GM23338 (cell line): ENCODE data around the gene PVALEF. TPM values are rescaled to one million over a fixed set of nuclear protein-coding genes. Genes with fewer than 3 reads are reported as not detected.
"Not testable (repeated sequence)": the region's sequence is repeated elsewhere in the genome, so short reads cannot be mapped to it uniquely, and the experiment has no call there.

Source experiments
- ATAC-seq: fragments of 200-7000 bp; cut with Tn5 transposase; 3 replicates; pipeline ENCODE4 v1.9.1; 2020
- DNase-seq: peaks from one replicate; pipeline ENCODE4 v3.0.0-alpha.2; 2015; ENCODE audit warnings: low spot score
- H2AFZ ChIP-seq: fragments of 200-600 bp; sonication (generic); 2 replicates; pipeline ENCODE4 v1.8.0; 2016; ENCODE audit warnings: antibody characterized with exemption, mild to moderate bottlenecking, moderate library complexity
- H3F3A ChIP-seq: fragments of 200-600 bp; sonication (generic); replicated peaks from 2 replicates; pipeline ENCODE4 v1.8.0; 2017; ENCODE audit warnings: antibody characterized with exemption, mixed run types, low read depth
- H3K27ac ChIP-seq: fragments of 200-600 bp; sonication (generic); 2 replicates; pipeline ENCODE4 v1.6.1; 2016; ENCODE audit warnings: low read depth
- H3K27me3 ChIP-seq: fragments of 200-600 bp; sonication (generic); 2 replicates; pipeline ENCODE4 v1.8.0; 2016; ENCODE audit warnings: mild to moderate bottlenecking, mixed run types, moderate library complexity; ENCODE audit not compliant: insufficient read depth
- H3K36me3 ChIP-seq: fragments of 200-600 bp; sonication (generic); 2 replicates; pipeline ENCODE4 v1.8.0; 2016; ENCODE audit warnings: mild to moderate bottlenecking; ENCODE audit not compliant: insufficient read depth
- H3K4me1 ChIP-seq: fragments of 200-600 bp; sonication (generic); 2 replicates; pipeline ENCODE4 v1.8.0; 2016; ENCODE audit warnings: mild to moderate bottlenecking, moderate library complexity; ENCODE audit not compliant: insufficient read depth
- H3K4me2 ChIP-seq: fragments of 200-600 bp; sonication (generic); 2 replicates; pipeline ENCODE4 v1.7.1; 2017; ENCODE audit warnings: mixed run types
- H3K4me3 ChIP-seq: fragments of 200-600 bp; sonication (generic); 2 replicates; pipeline ENCODE4 v1.6.1; 2016; ENCODE audit warnings: mixed run types
- H3K79me2 ChIP-seq: fragments of 200-600 bp; sonication (generic); replicated peaks from 2 replicates; pipeline ENCODE4 v1.8.0; 2017; ENCODE audit warnings: mild to moderate bottlenecking; ENCODE audit not compliant: insufficient read depth
- H3K9me2 ChIP-seq: fragments of 200-600 bp; sonication (generic); 2 replicates; pipeline ENCODE4 v1.8.0; 2017; ENCODE audit not compliant: insufficient read depth
- H4K20me1 ChIP-seq: fragments of 200-600 bp; sonication (generic); replicated peaks from 2 replicates; pipeline ENCODE4 v1.8.0; 2017; ENCODE audit warnings: mild to moderate bottlenecking; ENCODE audit not compliant: insufficient read depth
- H3K27ac Mint-ChIP-seq: 2 replicates; pipeline ENCODE4 v1.8.0; 2020; ENCODE audit warnings: inconsistent platforms, mild to moderate bottlenecking, moderate library complexity, mixed read lengths
- H3K27me3 Mint-ChIP-seq: 3 replicates; pipeline ENCODE4 v1.8.0; 2022; ENCODE audit warnings: low read depth, mild to moderate bottlenecking, moderate library complexity, mixed read lengths, inconsistent platforms; ENCODE audit not compliant: insufficient read depth, poor library complexity
- H3K36me3 Mint-ChIP-seq: 3 replicates; pipeline ENCODE4 v1.8.0; 2021; ENCODE audit warnings: low read depth, mild to moderate bottlenecking, inconsistent platforms, moderate library complexity, mixed read lengths
- H3K4me1 Mint-ChIP-seq: 3 replicates; pipeline ENCODE4 v1.8.0; 2020; ENCODE audit warnings: mild to moderate bottlenecking, inconsistent platforms, mixed read lengths
- H3K4me3 Mint-ChIP-seq: 3 replicates; pipeline ENCODE4 v1.8.0; 2021; ENCODE audit warnings: moderate library complexity, mild to moderate bottlenecking, inconsistent platforms, mixed read lengths
- H3K9me3 Mint-ChIP-seq: 3 replicates; pipeline ENCODE4 v1.8.0; 2020; ENCODE audit warnings: moderate library complexity, mild to moderate bottlenecking, inconsistent platforms, mixed read lengths
- CREB1 ChIP-seq: fragments of 250-450 bp; sonication (Bioruptor Pico); IDR thresholded peaks from 2 replicates; pipeline ENCODE4 v1.5.0; 2020; ENCODE audit warnings: low read depth, mild to moderate bottlenecking, moderate library complexity
- EZH2phosphoT487 ChIP-seq: fragments of 200-600 bp; sonication (generic); IDR thresholded peaks from one replicate; pipeline ENCODE4 v1.8.1; 2018; ENCODE audit warnings: antibody characterized with exemption; ENCODE audit not compliant: unreplicated experiment
- STAT1 ChIP-seq: IDR thresholded peaks from one replicate; pipeline ENCODE4 v1.6.1; 2016; ENCODE audit warnings: antibody characterized with exemption; ENCODE audit not compliant: unreplicated experiment
- ZNF114 ChIP-seq: fragments of 250-450 bp; sonication (Bioruptor Pico); IDR thresholded peaks from 2 replicates; pipeline ENCODE4 v1.5.0; 2020; ENCODE audit warnings: mild to moderate bottlenecking, moderate library complexity
- ZNF331 ChIP-seq: fragments of 250-450 bp; sonication (Bioruptor Pico); IDR thresholded peaks from 2 replicates; pipeline ENCODE4 v1.5.0; 2020; ENCODE audit warnings: low read depth, mild to moderate bottlenecking, moderate library complexity
- polyA plus RNA-seq: library from polyadenylated mRNA; unstranded; fragments of >200 nt; fragmentation: Nextera tagmentation; extraction: Ambion mirVana; gene quantifications from 2 replicates; pipeline ENCODE4 v1.2.1, GENCODE V29; 2016
- total RNA-seq: library from RNA; depleted of rRNA; stranded (reverse); fragments of >200 nt; shearing (Covaris generic); gene quantifications from 2 replicates; pipeline ENCODE4 v1.2.3, GENCODE V29; 2014
- TF ChIP-seq, protein P1 (sequence below): IDR thresholded peaks from one replicate; pipeline ENCODE4 v1.6.1; 2018; ENCODE audit warnings: antibody characterized with exemption; ENCODE audit not compliant: unreplicated experiment
- TF ChIP-seq, protein P2 (sequence below): IDR thresholded peaks from 2 replicates; pipeline ENCODE4 v1.6.1; 2016; ENCODE audit warnings: antibody characterized with exemption

Gene PVALEF
- total and polyA plus RNA-seq, 2 experiments from 2014 or later: not detected

DNA sequence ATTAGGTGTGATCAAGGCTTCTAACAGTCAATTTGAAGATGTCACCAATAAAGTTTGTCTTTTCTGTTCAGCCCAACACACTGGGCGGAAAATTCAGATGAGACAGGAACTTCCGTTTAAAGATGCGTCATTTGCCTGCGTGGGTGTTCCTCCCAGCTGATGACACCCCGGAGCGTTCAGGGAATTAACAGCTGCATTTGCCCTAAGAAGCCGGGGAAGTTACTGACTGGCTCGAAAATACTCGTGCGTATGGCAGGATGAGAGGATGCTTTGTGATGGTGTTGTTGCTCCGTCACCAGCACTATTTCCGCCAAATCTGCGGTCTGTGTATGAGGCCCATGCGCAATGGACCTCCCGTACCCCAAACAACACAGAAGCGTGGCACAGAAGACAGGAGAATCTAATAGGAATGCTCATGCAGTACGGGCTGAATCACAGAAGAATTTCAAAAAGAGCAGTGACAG, 11.9 kb upstream of the PVALEF start:
- no peaks in the 10 kb centered on the region for H3K36me3 Mint-ChIP-seq
- H3K4me3 ChIP-seq: no peak overlapping the region
- 0 out of 2 replicates have a peak, but pooled peaks cover 2% of the 10 kb centered on the region for H4K20me1 ChIP-seq
- H3K9me2 ChIP-seq: no peaks in the 10 kb centered on the region
- H3K4me1 ChIP-seq: no peaks in the 10 kb centered on the region
- peaks cover 6% of the 10 kb centered on the region for H3K27me3 Mint-ChIP-seq
- H2AFZ ChIP-seq: no peak overlapping the region
- H3K4me1 Mint-ChIP-seq: no peaks in the 10 kb centered on the region
- no peaks in the 10 kb centered on the region for H3F3A ChIP-seq
- H3K27ac ChIP-seq: no peak overlapping the region
- no peak overlapping the region for H3K4me2 ChIP-seq
- no peaks in the 10 kb centered on the region for H3K9me3 Mint-ChIP-seq
- no peak for TF ChIP-seq EZH2phosphoT487
- TF ChIP-seq ZNF331 (CRISPR knock-in tag): no peak
- TF ChIP-seq STAT1: no peak
- TF ChIP-seq, protein P1, sequence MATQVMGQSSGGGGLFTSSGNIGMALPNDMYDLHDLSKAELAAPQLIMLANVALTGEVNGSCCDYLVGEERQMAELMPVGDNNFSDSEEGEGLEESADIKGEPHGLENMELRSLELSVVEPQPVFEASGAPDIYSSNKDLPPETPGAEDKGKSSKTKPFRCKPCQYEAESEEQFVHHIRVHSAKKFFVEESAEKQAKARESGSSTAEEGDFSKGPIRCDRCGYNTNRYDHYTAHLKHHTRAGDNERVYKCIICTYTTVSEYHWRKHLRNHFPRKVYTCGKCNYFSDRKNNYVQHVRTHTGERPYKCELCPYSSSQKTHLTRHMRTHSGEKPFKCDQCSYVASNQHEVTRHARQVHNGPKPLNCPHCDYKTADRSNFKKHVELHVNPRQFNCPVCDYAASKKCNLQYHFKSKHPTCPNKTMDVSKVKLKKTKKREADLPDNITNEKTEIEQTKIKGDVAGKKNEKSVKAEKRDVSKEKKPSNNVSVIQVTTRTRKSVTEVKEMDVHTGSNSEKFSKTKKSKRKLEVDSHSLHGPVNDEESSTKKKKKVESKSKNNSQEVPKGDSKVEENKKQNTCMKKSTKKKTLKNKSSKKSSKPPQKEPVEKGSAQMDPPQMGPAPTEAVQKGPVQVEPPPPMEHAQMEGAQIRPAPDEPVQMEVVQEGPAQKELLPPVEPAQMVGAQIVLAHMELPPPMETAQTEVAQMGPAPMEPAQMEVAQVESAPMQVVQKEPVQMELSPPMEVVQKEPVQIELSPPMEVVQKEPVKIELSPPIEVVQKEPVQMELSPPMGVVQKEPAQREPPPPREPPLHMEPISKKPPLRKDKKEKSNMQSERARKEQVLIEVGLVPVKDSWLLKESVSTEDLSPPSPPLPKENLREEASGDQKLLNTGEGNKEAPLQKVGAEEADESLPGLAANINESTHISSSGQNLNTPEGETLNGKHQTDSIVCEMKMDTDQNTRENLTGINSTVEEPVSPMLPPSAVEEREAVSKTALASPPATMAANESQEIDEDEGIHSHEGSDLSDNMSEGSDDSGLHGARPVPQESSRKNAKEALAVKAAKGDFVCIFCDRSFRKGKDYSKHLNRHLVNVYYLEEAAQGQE: no peak
- TF ChIP-seq, protein P2, sequence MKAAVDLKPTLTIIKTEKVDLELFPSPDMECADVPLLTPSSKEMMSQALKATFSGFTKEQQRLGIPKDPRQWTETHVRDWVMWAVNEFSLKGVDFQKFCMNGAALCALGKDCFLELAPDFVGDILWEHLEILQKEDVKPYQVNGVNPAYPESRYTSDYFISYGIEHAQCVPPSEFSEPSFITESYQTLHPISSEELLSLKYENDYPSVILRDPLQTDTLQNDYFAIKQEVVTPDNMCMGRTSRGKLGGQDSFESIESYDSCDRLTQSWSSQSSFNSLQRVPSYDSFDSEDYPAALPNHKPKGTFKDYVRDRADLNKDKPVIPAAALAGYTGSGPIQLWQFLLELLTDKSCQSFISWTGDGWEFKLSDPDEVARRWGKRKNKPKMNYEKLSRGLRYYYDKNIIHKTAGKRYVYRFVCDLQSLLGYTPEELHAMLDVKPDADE: no peak
- TF ChIP-seq CREB1 (CRISPR knock-in tag): no peak
- no peaks in the 10 kb centered on the region for H3K79me2 ChIP-seq
- no peaks in the 10 kb centered on the region for H3K27me3 ChIP-seq
- H3K27ac Mint-ChIP-seq: no peak overlapping the region
- DNase-seq: no peak
- no peak overlapping the region for H3K4me3 Mint-ChIP-seq
- no peak for ATAC-seq
- no peaks in the 10 kb centered on the region for H3K36me3 ChIP-seq

GRCh38 chr17:81154016-81154415, 11.3 kb upstream of the PVALEF start:
- not testable (repeated sequence) for H2AFZ ChIP-seq, H3K4me3 Mint-ChIP-seq, H3K9me3 Mint-ChIP-seq, H3K36me3 ChIP-seq, H3F3A ChIP-seq, H3K36me3 Mint-ChIP-seq, DNase-seq, H3K27ac ChIP-seq, H3K27ac Mint-ChIP-seq, H3K27me3 Mint-ChIP-seq, H4K20me1 ChIP-seq, H3K27me3 ChIP-seq, H3K4me3 ChIP-seq, H3K4me1 Mint-ChIP-seq, H3K79me2 ChIP-seq, H3K4me2 ChIP-seq, H3K4me1 ChIP-seq, ATAC-seq, H3K9me2 ChIP-seq

- Histone ChIP-seq H3K79me2 (no peaks in the 10 kb centered on the region), H3K9me2 (no peaks in the 10 kb centered on the region), H3K4me3 (no peak overlapping the region), H3K27me3 (no peaks in the 10 kb centered on the region), H3K4me2 (no peak overlapping the region), H4K20me1 (0 out of 2 replicates have a peak, but pooled peaks cover 2% of the 10 kb centered on the region), H3K36me3 (no peaks in the 10 kb centered on the region), H2AFZ (no peak overlapping the region), H3K27ac (no peak overlapping the region), H3K4me1 (no peaks in the 10 kb centered on the region), H3F3A (no peaks in the 10 kb centered on the region)
- Mint-ChIP-seq H3K9me3 (no peaks in the 10 kb centered on the region), H3K4me1 (no peaks in the 10 kb centered on the region), H3K27ac (no peak overlapping the region), H3K27me3 (peaks cover 5% of the 10 kb centered on the region), H3K36me3 (no peaks in the 10 kb centered on the region), H3K4me3 (no peak overlapping the region)
- ATAC-seq: no peak
- DNase-seq: no peak
- TF ChIP-seq CREB1 (CRISPR knock-in tag) (no peak), ZNF114 (CRISPR knock-in tag) (no peak), STAT1 (no peak)
- TF ChIP-seq, protein P2: no peak
Measured at GRCh38 chr17:81154961-81155360, 10.3 kb upstream of the PVALEF start.
